GM12875 (cell line): ENCODE measurements around the gene APRT.

ENCODE experiments used
- H3K4me3 ChIP-seq: one replicate; pipeline ENCODE4 v1.5.1; 2011; ENCODE audit warnings: low read depth, low read length, control low read depth
- TF ChIP-seq, protein P1 (sequence below): IDR thresholded peaks from 2 replicates; pipeline ENCODE4 v1.5.1; 2011; ENCODE audit warnings: low read depth, mild to moderate bottlenecking, control low read depth, inconsistent platforms, low read length, moderate library complexity, borderline replicate concordance; ENCODE audit not compliant: insufficient read depth

Gene APRT

GRCh38 chr16:88841521-88842307 is 30.0 kb upstream of the APRT start:
- TF ChIP-seq, protein P1, sequence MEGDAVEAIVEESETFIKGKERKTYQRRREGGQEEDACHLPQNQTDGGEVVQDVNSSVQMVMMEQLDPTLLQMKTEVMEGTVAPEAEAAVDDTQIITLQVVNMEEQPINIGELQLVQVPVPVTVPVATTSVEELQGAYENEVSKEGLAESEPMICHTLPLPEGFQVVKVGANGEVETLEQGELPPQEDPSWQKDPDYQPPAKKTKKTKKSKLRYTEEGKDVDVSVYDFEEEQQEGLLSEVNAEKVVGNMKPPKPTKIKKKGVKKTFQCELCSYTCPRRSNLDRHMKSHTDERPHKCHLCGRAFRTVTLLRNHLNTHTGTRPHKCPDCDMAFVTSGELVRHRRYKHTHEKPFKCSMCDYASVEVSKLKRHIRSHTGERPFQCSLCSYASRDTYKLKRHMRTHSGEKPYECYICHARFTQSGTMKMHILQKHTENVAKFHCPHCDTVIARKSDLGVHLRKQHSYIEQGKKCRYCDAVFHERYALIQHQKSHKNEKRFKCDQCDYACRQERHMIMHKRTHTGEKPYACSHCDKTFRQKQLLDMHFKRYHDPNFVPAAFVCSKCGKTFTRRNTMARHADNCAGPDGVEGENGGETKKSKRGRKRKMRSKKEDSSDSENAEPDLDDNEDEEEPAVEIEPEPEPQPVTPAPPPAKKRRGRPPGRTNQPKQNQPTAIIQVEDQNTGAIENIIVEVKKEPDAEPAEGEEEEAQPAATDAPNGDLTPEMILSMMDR: no peak
- H3K4me3 ChIP-seq: no peak overlapping the region

DNA sequence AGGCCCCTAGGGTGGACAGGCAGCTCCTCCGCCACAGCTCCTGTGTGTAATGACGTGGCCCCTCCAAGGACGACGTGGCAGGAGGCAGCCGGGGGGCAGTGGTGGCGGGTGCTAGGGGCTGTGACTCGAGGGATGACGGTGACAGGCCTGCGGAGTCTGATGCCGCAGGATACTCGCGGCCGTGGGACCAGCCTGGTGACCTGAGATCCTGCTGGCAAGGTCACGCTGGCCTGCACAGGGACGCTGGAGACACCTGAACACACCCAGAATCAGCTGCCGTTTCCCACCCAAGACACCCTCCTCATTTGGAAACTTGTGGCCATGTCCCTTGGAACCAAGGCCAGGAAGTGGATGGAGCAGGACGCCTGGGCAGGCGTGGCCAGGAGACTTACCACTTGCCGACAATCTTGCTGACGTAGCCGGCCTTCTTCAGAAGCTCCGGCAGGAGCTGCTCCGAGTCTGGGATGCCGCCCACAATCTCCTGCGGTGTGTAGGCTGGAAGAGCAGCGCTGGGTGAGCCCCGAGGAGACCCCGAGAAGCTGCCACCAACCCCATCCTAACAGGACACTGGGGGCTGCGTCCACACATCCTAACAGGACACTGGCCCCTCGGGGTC is 29.0 kb upstream of the APRT start:
- TF ChIP-seq, protein P1: no peak
- H3K4me3 ChIP-seq: no peak overlapping the region

DNA sequence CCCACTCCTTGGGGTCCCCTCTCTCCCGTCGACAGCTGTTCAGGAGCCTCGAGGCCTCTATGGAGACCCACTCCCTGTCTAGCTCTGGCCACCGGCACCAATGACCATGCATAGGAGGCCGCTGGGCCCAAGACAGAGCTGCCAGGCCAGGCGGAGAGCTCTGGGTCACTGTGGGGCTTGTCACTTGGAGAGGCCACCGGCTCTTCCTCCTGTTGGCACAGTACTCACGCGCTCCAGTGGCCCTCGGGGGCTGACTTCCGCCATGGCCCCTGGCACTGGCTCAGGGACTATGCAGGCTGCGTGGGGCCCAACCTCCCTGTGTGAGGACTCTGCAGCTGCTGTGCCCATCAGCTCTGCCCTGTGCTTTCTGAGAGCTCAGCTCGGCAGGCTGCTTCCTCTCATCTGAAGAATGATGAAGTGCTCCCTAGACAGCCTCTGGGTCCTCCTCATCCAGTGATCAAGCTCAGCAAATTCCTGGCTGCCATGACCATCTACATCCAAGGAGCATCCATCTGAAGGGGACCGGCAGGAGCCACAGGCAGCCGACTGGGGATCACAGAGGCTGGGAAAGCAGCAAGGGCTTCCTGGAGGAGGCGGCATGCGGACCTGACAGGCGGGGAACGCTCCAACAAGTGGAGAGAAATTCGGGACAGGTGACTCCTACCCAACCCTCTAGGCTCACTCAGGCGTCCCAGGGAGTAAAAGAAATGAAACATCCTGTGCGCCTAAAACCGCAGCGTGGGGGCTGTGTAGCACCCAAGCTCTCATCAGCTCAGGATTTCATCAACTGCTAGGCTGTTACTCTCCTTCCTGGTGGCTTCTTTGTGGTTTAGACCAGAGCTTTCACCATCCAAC is 28.2 kb upstream of the APRT start:
- H3K4me3 ChIP-seq: no peak overlapping the region
- TF ChIP-seq, protein P1: no peak

- no peak overlapping the region for H3K4me3 ChIP-seq
- TF ChIP-seq, protein P1: peak; percentile 43; the same call in 1 of the 2 replicates
Observed at GRCh38 chr16:88839026-88839529, 27.4 kb upstream of the APRT start.

GRCh38 chr16:88838566-88838965 is 26.8 kb upstream of the APRT start:
- H3K4me3 ChIP-seq: no peak overlapping the region
- TF ChIP-seq, protein P1: no peak

DNA sequence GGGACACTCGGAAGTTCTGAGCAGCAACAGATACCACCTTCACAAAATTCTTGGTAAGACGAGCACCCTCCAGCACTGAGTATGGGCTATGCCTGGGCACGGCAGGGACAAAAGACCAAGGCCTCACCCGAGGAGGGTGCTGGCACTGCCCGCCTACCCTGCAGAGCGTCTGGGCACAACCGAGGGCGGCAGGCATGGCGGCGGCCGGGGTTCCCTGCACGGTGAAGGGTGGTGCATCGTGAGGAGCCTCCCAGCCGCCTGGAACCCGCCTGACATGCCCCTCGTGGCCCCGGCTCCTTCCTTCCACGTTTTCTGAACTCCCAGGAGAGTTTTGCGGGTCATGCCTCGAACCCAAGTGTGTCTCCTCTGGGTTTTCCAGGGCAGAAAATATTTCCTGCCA is 26.1 kb upstream of the APRT start:
- TF ChIP-seq, protein P1: no peak
- no peak overlapping the region for H3K4me3 ChIP-seq
